Measurements from ENCODE around the gene OPA3.
"Not testable (repeated sequence)": the region's sequence is repeated elsewhere in the genome, so short reads cannot be mapped to it uniquely, and the experiment has no call there.

Gene OPA3

DNA sequence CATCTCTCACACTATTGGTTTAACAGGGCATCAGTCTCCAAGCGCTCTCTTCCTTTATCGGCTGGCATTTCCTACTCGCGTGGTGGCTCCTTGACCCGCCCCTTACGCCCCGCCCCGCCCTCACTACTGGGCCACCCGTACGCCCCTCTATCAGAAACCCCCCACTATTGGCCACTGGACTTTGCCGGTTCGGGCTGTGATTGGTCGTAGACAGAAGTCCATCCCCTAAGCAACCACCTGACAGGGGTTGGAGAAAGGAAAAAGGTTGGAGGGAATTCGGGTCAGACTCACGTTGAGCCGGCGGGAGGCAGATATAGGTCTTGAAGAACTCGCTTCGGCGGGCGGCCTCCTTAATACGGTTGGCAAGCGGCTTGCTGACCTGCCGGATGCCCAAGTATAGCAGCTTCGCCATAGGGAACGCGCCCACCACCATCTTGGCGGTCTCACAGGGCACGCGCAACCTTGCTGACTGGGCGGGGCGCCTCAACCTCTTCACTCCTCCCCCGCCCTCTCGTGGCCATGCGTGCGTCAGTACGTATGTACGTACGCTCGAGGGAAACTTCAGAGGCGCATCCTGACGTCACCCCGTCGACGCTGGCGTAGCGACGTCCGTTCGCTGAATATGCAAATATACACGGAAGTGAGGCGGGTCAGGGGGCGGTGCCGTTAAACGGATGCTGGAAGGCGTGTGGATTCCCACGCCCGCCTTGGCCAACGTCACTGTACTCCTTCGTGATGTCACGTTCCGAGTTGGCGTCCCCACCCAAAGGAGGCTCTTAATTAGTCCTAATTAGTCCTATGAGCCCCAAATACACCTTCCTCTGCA, at the start of gene OPA3:
Gene OPA3 (minus strand): TSS at position 471 of the 826 bp plus-strand sequence. CDS start 38 bp downstream, at position 433.
- peak; percentile 98 to 99 for DNase-seq

- DNase-seq: peak in 1 of 2 experiments; percentile 48
Measured at GRCh38 chr19:45632468-45633196, 48.0 kb upstream of the OPA3 start.

- DNase-seq: no peak
Measured at GRCh38 chr19:45630463-45630862, 45.9 kb upstream of the OPA3 start.

GRCh38 chr19:45629704-45630103, 45.1 kb upstream of the OPA3 start:
- no peak for DNase-seq

GRCh38 chr19:45628219-45628618, 43.6 kb upstream of the OPA3 start:
- not testable (repeated sequence) for DNase-seq

GRCh38 chr19:45623984-45624383, 39.4 kb upstream of the OPA3 start:
- no peak for DNase-seq

DNA sequence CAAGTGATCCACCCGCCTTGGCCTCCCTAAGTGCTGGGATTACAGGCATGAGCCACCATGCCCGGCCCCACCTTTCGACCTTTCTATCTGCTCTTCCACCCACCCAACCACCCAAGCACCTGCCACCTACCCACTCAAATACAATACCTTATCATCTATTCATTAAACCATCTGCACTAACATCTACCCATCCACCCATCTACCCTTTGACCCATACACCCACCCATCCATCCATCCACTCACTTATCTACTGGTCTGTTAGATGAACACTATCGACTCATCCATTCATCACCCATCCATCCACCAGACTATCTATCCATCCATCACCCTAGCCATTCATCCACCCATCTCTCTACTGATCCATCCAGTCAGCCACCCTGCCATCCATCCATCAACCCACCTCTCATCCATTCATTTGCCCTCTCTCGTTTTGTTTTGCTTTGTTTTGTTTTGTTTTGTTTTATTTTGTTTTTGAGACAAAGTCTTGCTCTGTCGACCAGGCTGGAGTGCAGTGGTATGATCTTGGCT, 37.4 kb upstream of the OPA3 start:
- no peak for DNase-seq

DNA sequence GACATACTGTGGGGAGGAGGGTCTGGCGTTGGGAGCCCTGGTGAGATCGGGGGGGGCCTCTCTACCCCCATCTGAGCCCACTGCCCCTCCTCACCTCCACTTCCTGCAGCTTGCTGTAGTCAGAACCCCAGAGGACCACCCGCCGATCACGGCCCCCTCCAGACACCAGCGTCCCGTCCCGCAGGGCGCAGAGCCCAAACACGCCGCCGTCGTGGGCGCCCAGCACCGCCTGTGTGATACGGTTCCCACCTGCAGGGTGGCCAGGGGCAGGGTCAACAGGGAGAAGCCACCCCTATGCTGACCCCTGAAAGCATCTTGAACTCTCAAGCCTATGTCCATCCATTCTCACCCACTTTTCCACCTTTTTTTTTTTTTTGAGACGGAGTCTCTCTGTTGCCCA, 36.8 kb upstream of the OPA3 start:
- DNase-seq: no peak

- DNase-seq: no peak
Measured at GRCh38 chr19:45616704-45617017, 32.1 kb upstream of the OPA3 start.

- DNase-seq: peak in 1 of 2 experiments; percentile 47
Measured at GRCh38 chr19:45615795-45616703, 31.4 kb upstream of the OPA3 start.

- not testable (repeated sequence) for DNase-seq
Measured at GRCh38 chr19:45615056-45615455, 30.5 kb upstream of the OPA3 start.

- no peak for DNase-seq
Measured at GRCh38 chr19:45613926-45614725, 29.5 kb upstream of the OPA3 start.

- no peak for DNase-seq
Measured at GRCh38 chr19:45608948-45609347, 24.3 kb upstream of the OPA3 start.

DNA sequence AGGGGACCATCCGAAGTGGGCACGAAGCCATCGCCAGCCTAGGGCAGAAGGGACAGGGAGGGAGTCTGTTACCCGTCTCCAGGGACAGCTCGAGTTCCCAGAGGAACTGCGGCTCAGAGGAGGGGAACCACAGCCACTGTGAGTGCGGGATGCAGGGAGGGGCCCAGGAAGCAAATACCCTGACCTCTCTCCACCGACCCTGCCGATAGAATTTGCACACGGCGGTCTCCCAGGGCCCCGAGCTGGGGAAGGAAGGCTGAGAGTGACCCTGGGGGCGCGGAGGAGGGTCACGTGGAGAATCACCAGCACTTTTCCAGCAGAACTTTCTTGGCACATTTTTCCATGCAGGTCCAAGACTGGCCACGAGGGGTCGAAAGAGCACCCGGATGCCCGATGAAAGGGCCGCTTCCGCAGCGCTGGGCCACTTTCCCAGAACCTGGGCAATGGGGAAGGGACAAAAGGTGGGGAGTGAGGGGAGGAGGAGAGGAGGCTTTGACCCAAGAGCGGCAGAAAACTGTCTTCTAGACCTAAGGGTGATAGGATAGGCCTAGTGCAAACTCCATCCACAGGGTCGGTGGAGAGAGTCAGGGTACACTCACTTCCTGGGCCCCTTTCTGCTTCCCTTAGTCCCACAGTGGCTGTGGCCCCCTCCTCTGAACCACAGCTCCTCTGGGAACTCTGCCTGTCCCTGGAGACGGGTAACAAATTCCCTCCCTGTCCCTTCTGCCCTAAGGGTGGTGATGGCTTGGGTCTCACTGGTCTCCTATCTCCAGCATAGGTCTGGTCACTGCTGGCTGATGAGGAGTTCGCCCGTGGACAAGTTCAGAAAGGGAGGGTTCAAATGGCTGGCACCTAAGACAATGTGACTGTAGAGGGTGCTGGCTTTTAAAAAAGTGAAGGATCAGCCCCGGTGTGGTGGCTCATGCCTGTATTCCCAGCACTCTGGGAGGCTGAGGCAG, 22.7 kb upstream of the OPA3 start:
- DNase-seq: peak; percentile 35 to 64

DNA sequence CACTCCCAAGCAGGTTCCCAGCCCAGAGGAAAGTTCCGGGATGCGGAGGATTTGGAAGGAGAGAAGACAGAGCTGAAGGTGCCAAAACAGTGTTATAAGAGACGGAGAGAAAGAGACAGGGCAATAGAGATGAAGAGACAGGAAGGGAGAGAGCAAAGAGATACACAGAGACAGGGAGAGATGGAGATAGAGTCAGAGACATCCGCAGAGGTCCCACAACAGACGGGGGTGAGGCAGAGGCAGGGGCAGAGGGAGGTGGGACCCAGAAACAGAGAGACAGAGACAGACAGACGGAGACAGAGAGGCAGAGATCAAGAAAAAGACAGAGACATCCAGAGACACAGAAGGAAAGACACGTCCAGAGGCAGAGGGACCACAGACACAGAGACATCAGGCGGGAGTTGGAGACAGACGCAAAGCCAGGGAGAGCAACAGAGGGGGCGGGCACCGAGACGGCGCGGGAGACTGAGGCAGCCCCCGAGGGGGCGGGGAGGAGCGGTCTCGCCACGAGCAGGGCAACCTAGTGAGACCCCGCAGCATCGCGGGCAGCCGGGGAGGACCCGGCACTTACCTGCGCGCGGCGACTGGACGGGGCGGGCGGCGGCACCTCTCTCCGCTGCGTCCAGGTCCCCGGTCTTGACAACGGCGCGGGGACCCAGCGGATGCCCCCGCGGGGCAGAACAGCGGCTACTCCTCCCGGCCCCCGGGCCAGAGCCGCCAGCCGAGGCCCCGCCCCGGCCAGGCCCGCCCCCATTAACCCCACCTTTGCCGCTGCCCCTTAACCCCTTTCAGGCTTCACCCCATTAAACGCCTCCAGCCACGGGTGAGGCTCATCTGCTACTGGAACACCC, 17.1 kb upstream of the OPA3 start, which contains the start of gene GPR4:
Gene GPR4 (minus strand): TSS at position 689 of the 851 bp plus-strand sequence. CDS start 10,346 bp downstream, outside the sequence.
- DNase-seq: no peak

- DNase-seq: no peak
Measured at GRCh38 chr19:45601115-45601514, 16.5 kb upstream of the OPA3 start.

DNA sequence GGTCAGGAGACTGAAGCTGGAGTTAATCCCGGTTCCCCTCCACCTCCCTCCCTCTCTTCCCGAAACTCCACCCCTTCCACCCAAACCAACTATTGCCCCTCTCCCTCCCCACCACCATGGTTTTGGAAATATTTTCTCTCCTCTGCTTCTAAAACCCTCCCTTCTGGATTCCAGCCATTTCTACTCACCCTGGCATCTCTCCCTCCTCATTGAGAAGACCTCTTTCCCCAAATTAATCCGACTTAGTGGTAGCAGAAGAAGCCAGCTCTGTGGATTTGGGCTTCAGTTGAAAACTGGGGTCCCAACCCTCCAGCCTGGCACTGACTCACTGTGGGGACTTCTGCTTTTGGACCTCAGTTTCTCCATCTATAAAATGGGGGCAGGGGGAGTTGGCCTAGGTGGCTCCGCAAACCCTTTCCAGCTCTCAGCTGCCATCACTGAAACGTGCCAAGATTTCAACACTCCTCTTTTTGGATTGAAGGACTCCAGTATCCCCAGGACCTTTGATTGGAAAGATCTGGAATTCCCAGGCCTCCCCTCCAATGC, 15.8 kb upstream of the OPA3 start:
- no peak for DNase-seq

GRCh38 chr19:45599286-45599685, 14.7 kb upstream of the OPA3 start:
- peak in 1 of 2 experiments; percentile 35 for DNase-seq

- DNase-seq: peak in 1 of 2 experiments; percentile 29
Measured at GRCh38 chr19:45598267-45599001, 13.8 kb upstream of the OPA3 start.
